GM18505 (cell line): ENCODE measurements around the gene POLR2H.
"Not testable (repeated sequence)": the region's sequence is repeated elsewhere in the genome, so short reads cannot be mapped to it uniquely, and the experiment has no call there.

Experiments used
- ATAC-seq: cut with Tn5 transposase; IDR thresholded peaks from one replicate; pipeline ENCODE4 v1.9.1; 2021; ENCODE audit not compliant: unreplicated experiment
- POLR2A ChIP-seq: IDR thresholded peaks from 4 replicates; pipeline ENCODE4 v1.6.1; 2011; ENCODE audit warnings: borderline replicate concordance; ENCODE audit not compliant: insufficient read depth, insufficient read length; ENCODE audit errors: extremely low read depth

The POLR2H gene

DNA sequence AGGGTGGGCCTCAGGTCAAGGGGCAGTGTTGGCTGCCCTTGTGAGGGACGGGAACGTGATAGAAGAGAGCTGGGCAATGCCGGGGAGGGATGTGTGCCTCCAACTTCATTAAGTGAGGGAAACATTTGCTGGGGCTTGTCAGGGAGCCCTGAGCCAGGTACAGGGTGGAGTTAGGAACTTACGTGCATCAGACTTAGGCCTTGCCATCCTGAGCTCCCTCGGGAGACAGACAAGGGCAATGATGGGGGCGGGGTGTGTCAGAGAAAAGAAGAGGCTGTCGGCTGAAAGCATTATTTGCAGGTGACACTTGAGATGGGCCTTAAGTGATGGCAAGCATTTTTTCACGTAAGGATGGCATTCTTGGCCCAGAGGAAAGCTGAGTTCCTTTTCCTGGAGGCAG, 22.5 kb upstream of the POLR2H start:
- no peak for ATAC-seq
- TF ChIP-seq POLR2A: no peak

DNA sequence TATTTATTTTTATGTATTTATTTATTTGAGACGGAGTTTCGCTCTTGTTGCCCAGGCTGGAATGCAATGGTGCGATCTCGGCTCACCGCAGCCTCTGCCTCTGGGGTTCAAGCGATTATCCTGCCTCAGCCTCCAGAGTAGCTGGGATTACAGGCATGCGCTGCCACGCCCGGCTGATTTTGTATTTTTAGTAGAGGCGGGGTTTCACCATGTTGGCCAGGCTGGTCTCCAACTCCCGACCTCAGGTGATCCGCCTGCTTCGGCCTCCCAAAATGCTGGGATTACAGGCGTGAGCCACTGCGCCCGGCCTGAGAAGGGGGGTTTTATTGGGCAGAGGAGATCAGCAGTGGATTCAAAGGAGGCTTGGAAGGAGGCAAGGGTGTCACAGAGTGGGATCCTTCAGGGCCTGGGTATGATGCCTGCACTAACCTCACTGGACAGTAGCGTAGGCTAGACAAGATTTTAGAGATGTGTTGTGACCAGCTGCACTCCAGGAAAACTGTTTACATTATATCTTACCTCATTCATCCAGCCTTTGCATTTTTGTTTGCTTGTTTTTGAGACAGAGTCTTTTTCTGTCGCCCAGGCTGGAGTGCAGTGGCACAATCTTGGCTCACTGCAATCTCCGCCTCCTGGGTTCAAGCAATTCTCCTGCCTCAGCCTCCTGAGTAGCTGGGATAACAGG, 21.9 kb upstream of the POLR2H start:
- not testable (repeated sequence) for ATAC-seq

DNA sequence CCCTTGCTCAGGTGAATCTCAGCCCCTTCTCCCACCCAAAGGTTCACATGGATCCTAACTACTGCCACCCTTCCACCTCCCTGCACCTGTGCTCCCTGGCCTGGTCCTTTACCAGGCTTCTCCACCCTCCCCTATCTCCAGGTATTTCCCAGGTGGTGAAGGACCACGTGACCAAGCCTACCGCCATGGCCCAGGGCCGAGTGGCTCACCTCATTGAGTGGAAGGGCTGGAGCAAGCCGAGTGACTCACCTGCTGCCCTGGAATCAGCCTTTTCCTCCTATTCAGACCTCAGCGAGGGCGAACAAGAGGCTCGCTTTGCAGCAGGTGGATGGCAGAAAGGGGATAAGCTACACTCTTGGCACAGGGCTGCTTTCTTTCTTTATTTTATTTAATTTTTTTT, 19.6 kb upstream of the POLR2H start:
- ATAC-seq: no peak
- no peak for TF ChIP-seq POLR2A

DNA sequence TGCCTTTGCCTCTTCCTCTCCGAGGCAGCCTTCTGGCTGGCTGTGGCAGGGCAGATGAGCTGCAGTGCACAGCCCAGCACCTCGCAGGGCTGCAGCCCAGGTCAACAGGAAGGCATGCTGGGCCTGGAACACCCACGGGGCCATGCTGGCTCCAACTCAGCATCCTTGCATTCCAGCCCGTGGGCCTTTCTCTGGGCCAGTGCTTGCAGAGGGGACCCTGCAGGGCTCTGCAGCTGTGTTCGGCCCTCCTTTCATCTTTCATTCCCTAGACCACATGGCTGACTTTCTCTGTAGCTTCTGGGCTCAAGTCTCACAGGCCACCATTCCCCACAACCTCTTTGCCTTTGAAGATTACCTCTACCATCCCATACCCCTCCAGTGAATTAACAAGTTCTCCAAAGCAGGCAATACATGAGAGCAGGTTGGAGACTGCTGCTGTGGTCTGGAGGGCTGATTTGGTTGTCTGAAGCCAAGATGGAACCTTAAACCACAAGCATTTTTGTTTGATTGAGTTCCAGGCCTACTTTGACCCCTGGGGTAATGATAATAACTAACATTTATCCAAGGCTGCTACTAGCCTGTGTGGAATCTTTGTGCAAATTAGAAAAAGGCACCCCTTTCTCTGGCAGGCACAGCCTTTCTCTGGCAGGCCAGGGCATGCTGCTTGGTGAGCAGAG, 18.2 kb upstream of the POLR2H start:
- no peak for ATAC-seq
- no peak for TF ChIP-seq POLR2A

DNA sequence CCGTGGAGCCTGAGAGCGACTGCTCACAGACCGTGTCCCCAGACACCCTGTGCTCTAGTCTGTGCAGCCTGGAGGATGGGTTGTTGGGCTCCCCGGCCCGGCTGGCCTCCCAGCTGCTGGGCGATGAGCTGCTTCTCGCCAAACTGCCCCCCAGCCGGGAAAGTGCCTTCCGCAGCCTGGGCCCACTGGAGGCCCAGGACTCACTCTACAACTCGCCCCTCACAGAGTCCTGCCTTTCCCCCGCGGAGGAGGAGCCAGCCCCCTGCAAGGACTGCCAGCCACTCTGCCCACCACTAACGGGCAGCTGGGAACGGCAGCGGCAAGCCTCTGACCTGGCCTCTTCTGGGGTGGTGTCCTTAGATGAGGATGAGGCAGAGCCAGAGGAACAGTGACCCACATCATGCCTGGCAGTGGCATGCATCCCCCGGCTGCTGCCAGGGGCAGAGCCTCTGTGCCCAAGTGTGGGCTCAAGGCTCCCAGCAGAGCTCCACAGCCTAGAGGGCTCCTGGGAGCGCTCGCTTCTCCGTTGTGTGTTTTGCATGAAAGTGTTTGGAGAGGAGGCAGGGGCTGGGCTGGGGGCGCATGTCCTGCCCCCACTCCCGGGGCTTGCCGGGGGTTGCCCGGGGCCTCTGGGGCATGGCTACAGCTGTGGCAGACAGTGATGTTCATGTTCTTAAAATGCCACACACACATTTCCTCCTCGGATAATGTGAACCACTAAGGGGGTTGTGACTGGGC, 16.8 kb upstream of the POLR2H start:
- ATAC-seq: no peak

DNA sequence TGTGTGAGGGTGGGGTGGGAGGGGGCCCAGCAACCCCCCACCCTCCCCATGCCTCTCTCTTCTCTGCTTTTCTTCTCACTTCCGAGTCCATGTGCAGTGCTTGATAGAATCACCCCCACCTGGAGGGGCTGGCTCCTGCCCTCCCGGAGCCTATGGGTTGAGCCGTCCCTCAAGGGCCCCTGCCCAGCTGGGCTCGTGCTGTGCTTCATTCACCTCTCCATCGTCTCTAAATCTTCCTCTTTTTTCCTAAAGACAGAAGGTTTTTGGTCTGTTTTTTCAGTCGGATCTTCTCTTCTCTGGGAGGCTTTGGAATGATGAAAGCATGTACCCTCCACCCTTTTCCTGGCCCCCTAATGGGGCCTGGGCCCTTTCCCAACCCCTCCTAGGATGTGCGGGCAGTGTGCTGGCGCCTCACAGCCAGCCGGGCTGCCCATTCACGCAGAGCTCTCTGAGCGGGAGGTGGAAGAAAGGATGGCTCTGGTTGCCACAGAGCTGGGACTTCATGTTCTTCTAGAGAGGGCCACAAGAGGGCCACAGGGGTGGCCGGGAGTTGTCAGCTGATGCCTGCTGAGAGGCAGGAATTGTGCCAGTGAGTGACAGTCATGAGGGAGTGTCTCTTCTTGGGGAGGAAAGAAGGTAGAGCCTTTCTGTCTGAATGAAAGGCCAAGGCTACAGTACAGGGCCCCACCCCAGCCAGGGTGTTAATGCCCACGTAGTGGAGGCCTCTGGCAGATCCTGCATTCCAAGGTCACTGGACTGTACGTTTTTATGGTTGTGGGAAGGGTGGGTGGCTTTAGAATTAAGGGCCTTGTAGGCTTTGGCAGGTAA, 16.0 kb upstream of the POLR2H start:
- no peak for TF ChIP-seq POLR2A
- ATAC-seq: no peak

More for the DNA sequence above, 16.8 kb upstream of the POLR2H start:
- no peak for TF ChIP-seq POLR2A

DNA sequence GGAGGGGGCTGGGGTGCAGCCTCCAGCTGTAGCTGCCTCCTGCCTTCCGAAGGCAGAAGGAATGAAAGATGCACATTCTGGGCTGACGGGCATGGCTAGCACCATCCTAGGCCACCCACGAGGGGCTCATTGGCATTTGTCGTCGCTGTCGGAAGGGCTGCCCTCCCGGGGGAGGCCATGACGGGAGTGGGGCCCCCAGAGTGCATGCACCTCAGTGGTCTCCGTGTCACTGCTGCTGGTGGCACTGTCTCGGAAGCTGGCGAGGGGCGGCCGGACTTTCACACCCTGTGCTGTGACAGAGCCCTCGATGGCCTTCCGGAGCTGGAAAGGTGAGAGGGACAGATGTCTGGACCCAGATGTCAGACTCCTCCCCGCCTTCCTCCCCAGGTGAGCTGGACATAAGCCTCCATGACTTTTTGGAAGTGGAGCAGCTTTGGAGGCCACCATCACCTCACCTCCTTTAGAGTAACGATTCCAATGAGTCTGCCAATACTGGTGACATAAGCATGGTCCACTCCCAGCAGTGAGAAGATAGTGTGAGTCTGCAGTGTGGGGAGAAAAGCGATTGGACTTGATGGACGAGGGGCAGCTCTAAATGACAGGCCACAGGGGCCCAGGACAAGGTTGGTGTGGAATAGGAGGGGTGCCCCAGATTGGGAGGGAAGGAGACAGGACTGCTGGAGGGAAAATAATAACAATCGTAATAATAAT, 14.9 kb upstream of the POLR2H start:
- no peak for ATAC-seq
- TF ChIP-seq POLR2A: no peak

DNA sequence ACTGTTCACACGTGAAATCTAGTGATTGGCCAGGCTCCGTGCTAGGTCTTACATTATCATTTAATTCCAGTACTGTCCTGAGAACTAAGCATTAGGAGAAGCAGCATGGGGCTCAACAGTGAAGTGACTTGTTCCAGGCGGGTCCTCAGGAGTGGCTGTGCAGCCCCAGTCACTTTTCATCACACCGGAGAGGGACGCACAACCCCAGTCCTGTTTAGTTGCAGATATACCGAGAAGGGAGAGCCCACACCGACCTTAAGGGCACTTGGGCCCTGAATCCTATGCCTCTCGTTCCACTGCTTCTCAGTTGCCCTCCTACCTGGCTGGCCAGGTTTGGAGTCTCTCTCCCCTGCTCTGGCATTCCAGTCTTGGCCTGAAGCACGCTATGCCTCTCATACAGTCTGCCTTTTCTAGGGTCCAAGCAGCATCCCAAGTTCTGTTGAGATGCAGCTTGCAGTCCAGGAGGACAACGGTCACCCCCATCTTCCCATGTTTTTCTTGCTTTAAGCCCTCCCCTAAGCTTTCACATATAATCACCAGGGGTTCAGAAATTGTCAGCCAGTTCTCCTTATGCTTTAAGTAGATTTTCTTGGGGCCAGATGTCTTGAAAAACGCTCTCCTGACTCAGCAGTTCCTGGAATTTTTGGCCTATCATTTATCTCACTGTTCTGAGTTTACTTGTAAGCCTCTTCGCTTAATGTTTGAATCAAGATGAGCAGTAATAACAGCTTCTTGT, 14.0 kb upstream of the POLR2H start:
- ATAC-seq: no peak
- TF ChIP-seq POLR2A: no peak

DNA sequence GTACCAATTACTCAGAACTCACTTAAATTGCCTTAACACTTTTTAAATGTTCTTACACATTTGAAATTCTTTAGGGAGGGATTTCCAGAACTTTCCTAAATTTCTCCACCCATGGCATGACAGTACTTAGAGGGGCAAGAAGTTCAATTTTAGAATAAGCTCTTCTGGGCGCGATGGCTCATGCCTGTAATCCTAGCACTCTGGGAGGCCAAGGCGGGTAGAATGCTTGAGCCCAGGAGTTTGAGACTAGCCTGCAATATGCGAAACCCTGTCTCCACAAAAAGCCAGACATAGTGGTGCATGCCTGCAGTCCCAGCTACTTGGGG, 13.5 kb upstream of the POLR2H start:
- TF ChIP-seq POLR2A: no peak

DNA sequence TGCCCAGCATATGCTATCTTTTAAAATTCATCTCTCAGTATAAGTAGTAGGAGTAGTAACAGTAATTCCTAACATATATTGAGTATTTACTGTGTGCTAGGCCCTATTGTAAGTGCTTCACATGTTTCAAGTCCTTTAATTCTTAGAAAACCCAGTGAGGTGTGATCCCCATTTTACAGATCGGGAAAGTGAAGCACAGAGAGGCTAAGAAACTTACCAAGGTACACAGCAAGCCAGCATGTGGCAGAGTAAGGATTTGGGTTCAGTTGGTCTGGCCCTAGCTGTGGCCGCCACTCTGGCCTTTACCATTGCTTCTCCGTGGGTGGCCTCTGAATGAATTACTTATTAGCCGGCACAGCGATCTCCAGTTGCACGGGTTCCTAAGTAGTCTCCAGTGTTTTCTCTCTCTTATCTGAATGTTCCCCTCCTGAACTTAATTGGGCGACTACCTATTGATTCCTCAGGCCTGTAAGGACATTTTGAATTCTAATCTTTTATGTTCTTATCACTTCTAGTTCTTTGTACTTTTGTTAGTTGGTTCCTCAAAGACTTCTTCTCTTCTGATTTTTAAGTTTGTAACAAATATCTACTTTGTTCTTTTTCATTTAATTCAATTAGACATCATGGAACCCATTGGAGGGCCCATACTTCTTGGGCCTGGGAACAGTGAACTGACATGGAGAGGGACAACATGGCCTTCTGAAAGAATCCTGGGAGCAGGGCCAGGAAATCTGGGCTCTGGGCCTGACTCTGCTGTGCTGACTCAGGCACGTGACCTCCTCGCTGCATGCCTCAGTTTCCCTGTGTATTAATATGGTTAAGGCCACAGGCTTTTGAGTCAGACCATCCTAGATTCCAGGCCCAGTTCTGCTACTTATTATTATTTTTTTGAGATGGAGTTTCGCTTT, 11.7 kb upstream of the POLR2H start:
- no peak for ATAC-seq
- no peak for TF ChIP-seq POLR2A

More for the DNA sequence above, 13.5 kb upstream of the POLR2H start:
- no peak for ATAC-seq

DNA sequence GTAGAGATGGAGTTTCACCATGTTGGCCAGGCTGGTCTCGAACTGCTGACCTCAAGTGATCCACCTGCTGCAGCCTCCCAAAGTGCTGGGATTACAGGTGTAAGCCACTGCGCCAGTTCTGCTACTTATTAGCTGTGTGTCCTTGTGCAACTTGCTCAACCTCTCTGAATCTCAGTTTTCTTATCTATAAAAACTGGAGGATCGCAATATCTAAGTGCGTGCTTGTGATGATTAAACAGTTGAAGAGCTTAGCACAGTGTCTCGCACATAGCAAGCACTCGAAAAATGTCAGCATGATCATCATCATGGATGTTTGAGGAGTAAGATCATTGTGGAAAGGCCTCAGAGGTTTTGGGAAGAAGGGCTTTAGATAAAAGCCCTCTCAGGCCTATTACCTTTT, 10.9 kb upstream of the POLR2H start:
- no peak for TF ChIP-seq POLR2A
- ATAC-seq: no peak

DNA sequence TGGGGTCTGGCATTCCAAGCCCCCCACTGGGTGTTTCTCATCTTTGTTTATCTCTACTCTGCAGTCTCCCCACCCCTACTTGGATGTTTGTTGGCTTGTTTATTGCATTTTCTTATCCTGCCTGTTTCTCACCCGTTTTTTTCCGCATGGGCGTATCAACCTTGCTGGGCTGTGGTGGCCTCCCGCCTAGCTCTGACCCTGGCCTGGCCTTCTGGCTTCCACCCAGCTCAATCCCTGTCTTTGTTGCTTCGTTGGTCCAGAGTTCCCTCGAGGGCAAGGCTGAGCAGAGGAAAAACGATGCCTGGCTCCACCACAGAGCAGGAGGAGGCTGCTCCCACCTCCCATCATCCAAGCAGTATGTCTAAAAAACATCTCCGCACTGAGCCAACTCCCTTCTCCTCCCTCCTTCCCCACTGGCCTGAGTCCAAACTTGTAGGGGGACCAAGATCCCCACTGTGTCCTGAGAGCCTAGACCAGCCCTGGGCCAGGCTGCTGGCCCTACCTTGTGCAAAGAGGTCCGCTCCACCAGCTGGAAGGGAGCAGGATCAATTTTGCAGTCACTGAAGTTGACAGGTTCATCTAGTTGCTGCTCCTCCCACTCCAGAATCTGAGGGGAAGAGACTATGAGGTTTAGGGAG, 9.9 kb upstream of the POLR2H start:
- no peak for TF ChIP-seq POLR2A
- no peak for ATAC-seq
